MCF 10A (cell line): Measurements from ENCODE around the gene KRTAP4-6. TPM values are rescaled to one million over a fixed set of nuclear protein-coding genes. Genes with fewer than 3 reads are reported as not detected.
A peak's percentile ranks its signal among the peaks of the same experiment; 100 is the strongest.
"Not testable (repeated sequence)": the region's sequence is repeated elsewhere in the genome, so short reads cannot be mapped to it uniquely, and the experiment has no call there.

ENCODE experiments used
- BruUV-seq: library from RNA; stranded (reverse); fragments of 400-500 nt; replicated peaks from 2 replicates; lab custom pipeline; 2021; lab: Mats Ljungman, UMichigan
- CTCF ChIA-PET: fragments of 300-600 bp; sonication (Branson Sonifier 250); formaldehyde crosslinking; extraction: SDS; loops from one replicate; lab custom pipeline; 2021; ENCODE audit warnings: antibody characterized with exemption, inconsistent platforms; lab: Yijun Ruan, JAX
- POLR2A ChIA-PET: fragments of 300-600, 350-650 bp; sonication (Branson Sonifier 250); formaldehyde crosslinking; extraction: SDS; loops from one replicate; lab custom pipeline; 2020; ENCODE audit warnings: antibody characterized with exemption, inconsistent platforms; lab: Yijun Ruan, JAX
- DNase-seq: peaks from one replicate; pipeline ENCODE4 v3.0.0-alpha.2; 2018; ENCODE audit not compliant: unreplicated experiment
- H3K27ac Mint-ChIP-seq: one replicate; pipeline ENCODE4 v1.8.0; 2022; ENCODE audit warnings: mild to moderate bottlenecking, low read depth, mixed read lengths; ENCODE audit not compliant: unreplicated experiment
- H3K27me3 Mint-ChIP-seq: one replicate; pipeline ENCODE4 v1.8.0; 2022; ENCODE audit warnings: mixed read lengths; ENCODE audit not compliant: insufficient read depth, unreplicated experiment
- H3K36me3 Mint-ChIP-seq: one replicate; pipeline ENCODE4 v1.8.0; 2022; ENCODE audit warnings: mild to moderate bottlenecking, moderate library complexity, mixed read lengths; ENCODE audit not compliant: insufficient read depth, unreplicated experiment
- H3K4me1 Mint-ChIP-seq: one replicate; pipeline ENCODE4 v1.8.0; 2022; ENCODE audit warnings: mixed read lengths; ENCODE audit not compliant: insufficient read depth, unreplicated experiment
- H3K4me3 Mint-ChIP-seq: one replicate; pipeline ENCODE4 v1.8.0; 2022; ENCODE audit warnings: mild to moderate bottlenecking, moderate library complexity, mixed read lengths; ENCODE audit not compliant: unreplicated experiment
- H3K9me3 Mint-ChIP-seq: one replicate; pipeline ENCODE4 v1.8.0; 2022; ENCODE audit warnings: mixed read lengths; ENCODE audit not compliant: unreplicated experiment
- CTCF ChIP-seq: fragments of 200-600 bp; IDR thresholded peaks from one replicate; pipeline ENCODE4 v1.8.0; 2022; ENCODE audit warnings: antibody characterized with exemption, mild to moderate bottlenecking; ENCODE audit not compliant: unreplicated experiment
- intact Hi-C: fragments of 100-400 bp; cut with micrococcal nuclease; formaldehyde crosslinking; loops from 2 replicates; pipeline ENCODE4 v1.14.1; 2022
- total RNA-seq: library from RNA; stranded (reverse); gene quantifications from 2 replicates; pipeline ENCODE4 v1.2.3, GENCODE V29; 2022

The KRTAP4-6 gene
- total RNA-seq, 1 experiment from 2014 or later = not detected

- Mint-ChIP-seq H3K4me3 (no peak overlapping the region), H3K27ac (no peak overlapping the region), H3K27me3 (peaks cover 13% of the 10 kb centered on the region), H3K9me3 (peaks cover 5% of the 10 kb centered on the region), H3K4me1 (peaks cover 11% of the 10 kb centered on the region), H3K36me3 (no peaks in the 10 kb centered on the region)
- intact Hi-C loops = no loop called here
- DNase-seq = peak; percentile 2
- ChIA-PET CTCF (no interaction called here), POLR2A (no interaction called here)
- BruUV-seq = no TSS peak
- no peak for TF ChIP-seq CTCF
Observed at GRCh38 chr17:41118721-41119120, 21.6 kb downstream of the KRTAP4-6 start.

DNA sequence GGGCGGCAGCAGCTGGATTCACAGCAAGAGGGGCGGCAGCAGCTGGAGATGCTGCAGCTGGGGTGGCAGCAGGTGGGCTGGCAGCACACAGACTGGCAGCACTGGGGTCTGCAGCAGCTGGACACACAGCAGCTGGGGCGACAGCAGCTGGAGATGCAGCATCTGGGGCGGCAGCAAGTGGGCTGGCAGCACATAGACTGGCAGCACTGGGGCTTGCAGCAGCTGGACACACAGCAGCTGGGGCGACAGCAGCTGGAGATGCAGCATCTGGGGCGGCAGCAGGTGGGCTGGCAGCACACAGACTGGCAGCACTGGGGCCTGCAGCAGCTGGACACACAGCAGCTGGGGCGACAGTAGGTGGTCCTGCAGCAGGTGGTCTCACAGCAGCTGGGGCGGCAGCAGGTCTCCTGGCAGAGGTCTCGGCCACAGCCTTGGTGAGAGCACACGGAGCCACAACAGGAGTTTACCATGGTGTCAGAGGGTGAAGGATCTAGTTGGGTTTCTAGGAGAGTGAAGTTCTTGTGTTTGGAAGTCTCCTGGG lies 22.4 kb downstream of the KRTAP4-6 start, which contains the start of gene KRTAP4-11:
TSS of gene KRTAP4-11 (minus strand) at position 528 of the 541 bp plus-strand sequence. CDS start at position 470, 58 bp downstream.
- H3K27ac Mint-ChIP-seq, H3K4me1 Mint-ChIP-seq, BruUV-seq, intact Hi-C loops, DNase-seq, H3K36me3 Mint-ChIP-seq, H3K4me3 Mint-ChIP-seq, CTCF ChIA-PET, POLR2A ChIA-PET, H3K9me3 Mint-ChIP-seq: not testable (repeated sequence)
- peaks cover 13% of the 10 kb centered on the region for H3K27me3 Mint-ChIP-seq

- intact Hi-C loops = no loop called here
- H3K27ac Mint-ChIP-seq = no peak overlapping the region
- CTCF ChIA-PET = no interaction called here
- H3K9me3 Mint-ChIP-seq = no peaks in the 10 kb centered on the region
- peaks cover 13% of the 10 kb centered on the region for H3K27me3 Mint-ChIP-seq
- DNase-seq = no peak
- peaks cover 5% of the 10 kb centered on the region for H3K4me1 Mint-ChIP-seq
- no peak overlapping the region for H3K4me3 Mint-ChIP-seq
- no TSS peak for BruUV-seq
- no peak for TF ChIP-seq CTCF
- H3K36me3 Mint-ChIP-seq = no peaks in the 10 kb centered on the region
- POLR2A ChIA-PET = no interaction called here
Observed at GRCh38 chr17:41116297-41116696, 24.0 kb downstream of the KRTAP4-6 start.

GRCh38 chr17:41111151-41111885 lies 29.0 kb downstream of the KRTAP4-6 start:
- no peaks in the 10 kb centered on the region for H3K36me3 Mint-ChIP-seq
- no peaks in the 10 kb centered on the region for H3K4me1 Mint-ChIP-seq
- DNase-seq = no peak
- no peak for TF ChIP-seq CTCF
- H3K27ac Mint-ChIP-seq = no peak overlapping the region
- no peak overlapping the region for H3K4me3 Mint-ChIP-seq
- intact Hi-C loops = no loop called here
- H3K9me3 Mint-ChIP-seq = no peaks in the 10 kb centered on the region
- no peaks in the 10 kb centered on the region for H3K27me3 Mint-ChIP-seq
- CTCF ChIA-PET = no interaction called here
- no TSS peak for BruUV-seq
- POLR2A ChIA-PET = interaction anchor here (0.8 kb wide), 1 partner anchor 48 kb away, joined by 3 read pairs; no protein-coding TSS in a partner anchor

DNA sequence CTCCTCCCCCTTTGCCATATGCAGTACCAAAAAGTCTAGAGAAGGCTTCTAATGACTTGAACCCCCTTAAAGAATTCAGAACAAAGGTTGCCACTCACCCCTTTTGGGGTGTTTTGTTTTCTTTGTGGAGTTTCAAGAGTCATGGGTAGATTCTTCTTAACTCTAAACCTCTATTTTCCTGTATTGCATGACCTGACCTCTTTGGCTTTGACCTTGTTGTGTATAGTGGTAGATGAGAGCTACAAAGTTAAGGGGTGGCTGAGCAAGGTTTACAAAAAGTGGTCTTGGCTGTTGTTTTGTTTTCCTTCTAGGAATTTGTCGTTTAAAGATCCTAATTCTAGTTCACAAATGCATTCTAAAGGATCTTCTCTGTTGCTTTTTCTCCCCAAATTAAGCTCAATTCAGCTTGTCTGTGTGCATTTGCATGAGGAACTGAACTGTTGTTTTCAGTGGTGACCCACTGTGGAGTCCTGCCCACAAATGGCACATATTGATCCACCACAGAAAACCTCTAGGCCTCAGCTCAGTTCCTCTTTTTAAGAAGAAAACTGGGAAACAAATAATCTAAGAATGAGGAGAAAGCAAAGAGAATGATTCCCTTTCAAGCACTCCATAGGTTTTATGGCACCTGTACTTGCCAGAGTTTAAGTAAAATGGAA lies 31.5 kb downstream of the KRTAP4-6 start:
- H3K27me3 Mint-ChIP-seq, H3K4me3 Mint-ChIP-seq, CTCF ChIA-PET, intact Hi-C loops, BruUV-seq, H3K4me1 Mint-ChIP-seq, DNase-seq, H3K27ac Mint-ChIP-seq, POLR2A ChIA-PET, H3K9me3 Mint-ChIP-seq, H3K36me3 Mint-ChIP-seq: not testable (repeated sequence)
